Glutamatergic neuron (in vitro differentiated cells): ENCODE results near the gene GRAMD2B. TPM values are rescaled to one million over a fixed set of nuclear protein-coding genes. Genes with fewer than 3 reads are reported as not detected.

Experiments used
- DNase-seq: peaks from one replicate; pipeline ENCODE4 v3.0.0; 2022
- H3K27ac Mint-ChIP-seq: one replicate; pipeline ENCODE4 v1.8.0; 2020; ENCODE audit warnings: mild to moderate bottlenecking, mixed read lengths, inconsistent platforms; ENCODE audit not compliant: unreplicated experiment
- H3K27me3 Mint-ChIP-seq: one replicate; pipeline ENCODE4 v1.8.0; 2020; ENCODE audit warnings: mild to moderate bottlenecking, moderate library complexity, mixed read lengths, inconsistent platforms; ENCODE audit not compliant: unreplicated experiment
- H3K36me3 Mint-ChIP-seq: one replicate; pipeline ENCODE4 v1.8.0; 2020; ENCODE audit warnings: mild to moderate bottlenecking, mixed read lengths, inconsistent platforms; ENCODE audit not compliant: unreplicated experiment
- H3K4me1 Mint-ChIP-seq: one replicate; pipeline ENCODE4 v1.8.0; 2020; ENCODE audit warnings: mild to moderate bottlenecking, low read depth, mixed read lengths, inconsistent platforms; ENCODE audit not compliant: unreplicated experiment
- H3K4me3 Mint-ChIP-seq: one replicate; pipeline ENCODE4 v1.8.0; 2020; ENCODE audit warnings: mild to moderate bottlenecking, mixed read lengths, inconsistent platforms; ENCODE audit not compliant: unreplicated experiment
- H3K9me3 Mint-ChIP-seq: one replicate; pipeline ENCODE4 v1.8.0; 2020; ENCODE audit warnings: mild to moderate bottlenecking, moderate library complexity, mixed read lengths, inconsistent platforms; ENCODE audit not compliant: unreplicated experiment
- total RNA-seq: library from RNA; stranded (reverse); fragmentation: NEBNext Ultra II Directional; extraction: Animal tissue kit (Norgen Biotek cat#: 25700); gene quantifications from one replicate; pipeline ENCODE4 v1.2.1, GENCODE V29; 2021; ENCODE audit not compliant: unreplicated experiment
- TF ChIP-seq, protein P1 (sequence below): fragments of 200-600 bp; sonication (generic); IDR thresholded peaks from one replicate; pipeline ENCODE4 v1.5.0; 2021; ENCODE audit not compliant: partially characterized antibody, unreplicated experiment

The GRAMD2B gene
- total RNA-seq, 1 donor from 2014 or later = 0.69 TPM

DNA sequence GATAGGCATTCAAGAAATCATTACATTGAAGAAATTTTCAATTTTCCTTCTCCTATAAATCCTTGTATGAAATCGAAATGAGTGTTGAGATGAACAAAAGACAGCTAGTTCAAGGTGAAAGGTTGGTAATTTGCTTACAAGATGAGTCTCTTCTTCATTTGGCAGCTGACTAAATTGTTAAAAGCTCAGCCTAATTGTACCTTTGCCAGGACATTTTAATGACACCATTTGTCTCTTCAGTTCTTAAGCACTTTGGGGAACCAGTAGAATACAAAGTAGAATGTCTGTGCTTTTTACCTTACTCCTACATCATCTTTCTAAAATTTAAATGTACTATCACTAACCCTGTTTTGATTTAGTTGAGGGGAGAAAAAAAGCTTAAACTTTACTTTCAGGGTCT lies 59.4 kb downstream of the GRAMD2B start:
- DNase-seq = no peak
- H3K4me3 Mint-ChIP-seq = no peak overlapping the region
- no peaks in the 10 kb centered on the region for H3K36me3 Mint-ChIP-seq
- peaks cover 11% of the 10 kb centered on the region for H3K4me1 Mint-ChIP-seq
- H3K9me3 Mint-ChIP-seq = no peaks in the 10 kb centered on the region
- no peaks in the 10 kb centered on the region for H3K27me3 Mint-ChIP-seq
- H3K27ac Mint-ChIP-seq = no peak overlapping the region
- TF ChIP-seq, protein P1, sequence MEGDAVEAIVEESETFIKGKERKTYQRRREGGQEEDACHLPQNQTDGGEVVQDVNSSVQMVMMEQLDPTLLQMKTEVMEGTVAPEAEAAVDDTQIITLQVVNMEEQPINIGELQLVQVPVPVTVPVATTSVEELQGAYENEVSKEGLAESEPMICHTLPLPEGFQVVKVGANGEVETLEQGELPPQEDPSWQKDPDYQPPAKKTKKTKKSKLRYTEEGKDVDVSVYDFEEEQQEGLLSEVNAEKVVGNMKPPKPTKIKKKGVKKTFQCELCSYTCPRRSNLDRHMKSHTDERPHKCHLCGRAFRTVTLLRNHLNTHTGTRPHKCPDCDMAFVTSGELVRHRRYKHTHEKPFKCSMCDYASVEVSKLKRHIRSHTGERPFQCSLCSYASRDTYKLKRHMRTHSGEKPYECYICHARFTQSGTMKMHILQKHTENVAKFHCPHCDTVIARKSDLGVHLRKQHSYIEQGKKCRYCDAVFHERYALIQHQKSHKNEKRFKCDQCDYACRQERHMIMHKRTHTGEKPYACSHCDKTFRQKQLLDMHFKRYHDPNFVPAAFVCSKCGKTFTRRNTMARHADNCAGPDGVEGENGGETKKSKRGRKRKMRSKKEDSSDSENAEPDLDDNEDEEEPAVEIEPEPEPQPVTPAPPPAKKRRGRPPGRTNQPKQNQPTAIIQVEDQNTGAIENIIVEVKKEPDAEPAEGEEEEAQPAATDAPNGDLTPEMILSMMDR = no peak

DNA sequence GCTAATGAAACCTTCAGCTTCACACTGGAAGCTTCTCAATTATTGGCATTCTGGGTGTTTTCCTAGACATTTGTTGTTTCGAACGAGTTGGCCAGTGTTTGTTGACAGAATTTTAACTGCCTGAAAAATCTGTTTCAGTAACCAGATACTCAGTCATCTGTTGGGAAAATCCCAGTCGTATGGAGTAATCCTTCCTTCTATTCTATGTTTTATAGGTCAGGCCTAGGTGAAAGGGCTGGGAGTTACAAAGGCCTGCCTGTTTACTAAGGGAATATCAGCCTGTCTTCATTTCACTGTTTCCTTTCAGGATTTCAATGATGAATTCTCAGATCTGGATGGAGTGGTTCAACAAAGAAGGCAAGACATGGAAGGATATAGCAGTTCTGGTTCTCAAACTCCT lies 59.9 kb downstream of the GRAMD2B start:
- TF ChIP-seq, protein P1 = no peak
- H3K4me1 Mint-ChIP-seq = peaks cover 11% of the 10 kb centered on the region
- no peak overlapping the region for H3K4me3 Mint-ChIP-seq
- no peaks in the 10 kb centered on the region for H3K9me3 Mint-ChIP-seq
- no peaks in the 10 kb centered on the region for H3K27me3 Mint-ChIP-seq
- H3K36me3 Mint-ChIP-seq = no peaks in the 10 kb centered on the region
- DNase-seq = no peak
- H3K27ac Mint-ChIP-seq = no peak overlapping the region

DNA sequence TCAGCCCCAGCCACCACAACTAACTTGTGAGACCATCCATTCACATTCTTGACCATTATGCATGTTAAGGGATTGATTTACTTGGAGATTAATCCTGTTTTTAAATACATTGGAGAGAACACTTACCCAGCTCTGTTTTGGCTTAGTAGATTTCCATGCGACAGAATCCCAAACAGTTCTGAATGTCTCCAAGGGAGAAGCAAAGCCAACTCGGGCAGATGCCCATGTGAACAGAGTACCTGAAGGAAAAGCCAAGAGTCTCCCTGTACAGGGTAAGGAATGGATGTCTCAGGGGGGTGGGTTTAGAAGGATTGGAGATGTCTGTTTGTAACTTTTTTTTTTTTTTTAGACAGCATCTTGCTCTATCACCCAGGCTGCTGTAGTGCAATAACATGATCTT lies 61.0 kb downstream of the GRAMD2B start:
- Mint-ChIP-seq H3K4me3 (no peak overlapping the region), H3K9me3 (no peaks in the 10 kb centered on the region), H3K4me1 (peaks cover 13% of the 10 kb centered on the region), H3K27me3 (no peaks in the 10 kb centered on the region), H3K27ac (no peak overlapping the region), H3K36me3 (no peaks in the 10 kb centered on the region)
- TF ChIP-seq, protein P1 = no peak
- no peak for DNase-seq

DNA sequence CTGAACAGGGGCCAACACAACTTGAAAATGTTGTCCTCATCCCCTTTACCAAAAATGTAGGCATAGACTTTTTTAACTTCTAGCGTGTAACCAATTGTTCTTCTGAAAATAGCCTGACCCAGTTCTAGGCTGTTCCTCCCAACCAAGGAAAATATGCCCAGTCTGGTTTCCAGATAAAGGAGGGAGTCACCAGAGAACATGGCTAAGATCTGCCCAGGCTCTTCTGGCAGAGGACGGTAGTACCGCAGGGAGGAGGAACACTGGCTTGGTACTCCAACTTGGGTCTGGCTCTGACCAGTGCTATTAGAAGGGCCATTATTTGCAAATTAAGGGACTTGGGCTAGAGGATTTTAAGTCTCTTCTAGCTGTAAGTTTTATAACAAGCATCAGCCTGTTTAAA lies 63.1 kb downstream of the GRAMD2B start:
- no peaks in the 10 kb centered on the region for H3K36me3 Mint-ChIP-seq
- H3K9me3 Mint-ChIP-seq = no peaks in the 10 kb centered on the region
- TF ChIP-seq, protein P1 = no peak
- no peak overlapping the region for H3K4me3 Mint-ChIP-seq
- H3K4me1 Mint-ChIP-seq = peaks cover 11% of the 10 kb centered on the region
- H3K27ac Mint-ChIP-seq = no peak overlapping the region
- H3K27me3 Mint-ChIP-seq = no peaks in the 10 kb centered on the region
- no peak for DNase-seq

DNA sequence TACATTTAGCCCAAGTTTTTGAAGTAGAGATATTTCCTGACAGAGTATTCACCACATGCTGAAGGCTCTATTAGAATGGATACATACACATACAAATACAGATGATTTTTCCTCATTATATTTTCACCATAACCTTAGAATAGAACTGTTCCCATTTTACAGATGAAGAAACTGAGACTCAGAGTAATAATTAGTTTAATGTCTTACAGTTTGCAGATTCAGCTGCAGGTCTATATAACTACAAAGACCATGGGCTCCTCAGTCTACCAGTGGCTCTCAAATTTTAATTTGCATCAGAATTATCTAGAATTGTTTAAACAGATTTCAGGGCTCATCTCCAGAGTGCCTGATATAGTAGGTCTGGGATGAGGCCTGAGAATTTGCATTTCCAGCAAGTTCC lies 64.4 kb downstream of the GRAMD2B start:
- no peak overlapping the region for H3K27ac Mint-ChIP-seq
- peaks cover 9% of the 10 kb centered on the region for H3K4me1 Mint-ChIP-seq
- DNase-seq = no peak
- H3K9me3 Mint-ChIP-seq = no peaks in the 10 kb centered on the region
- H3K4me3 Mint-ChIP-seq = no peak overlapping the region
- H3K36me3 Mint-ChIP-seq = no peaks in the 10 kb centered on the region
- TF ChIP-seq, protein P1 = no peak
- no peaks in the 10 kb centered on the region for H3K27me3 Mint-ChIP-seq
